ENCODE results near the gene NAV2. TPM values are rescaled to one million over a fixed set of nuclear protein-coding genes. Genes with fewer than 3 reads are reported as not detected.

The NAV2 gene
- total and polyA plus RNA-seq, 11 donors = 7.6 to 46.5 (median 20.2) TPM

- H3K27ac ChIP-seq = no peak overlapping the region
Observed at GRCh38 chr11:19961225-19961624, 248.6 kb downstream of the NAV2 start.

GRCh38 chr11:19962053-19962800 is 249.6 kb downstream of the NAV2 start:
- DNase-seq (no peak), ATAC-seq (no peak)
- peaks cover 0 to 8% (median 0%) of the 10 kb centered on the region in 9 donors for H3K36me3 ChIP-seq
- no peak overlapping the region for H3K4me3 ChIP-seq
- TF ChIP-seq POLR2A (IDR thresholded peaks at IDR 0.05) (no peak), CTCF (IDR thresholded peaks at IDR 0.05) (no peak)
- H3K27ac ChIP-seq = no peak overlapping the region
- intact Hi-C loops (cut with DNase I) = no loop called here
- no peaks in the 10 kb centered on the region for H3K27me3 ChIP-seq
- H3K9me3 ChIP-seq = no peaks in the 10 kb centered on the region
- peaks cover 0 to 16% (median 8%) of the 10 kb centered on the region in 12 donors for H3K4me1 ChIP-seq
- 94 to 99% (median 97%) methylated on average over 4 of the region's 4 CpGs for WGBS, 4 donors

More at GRCh38 chr11:19961225-19961624, 248.6 kb downstream of the NAV2 start:
- Histone ChIP-seq H3K4me3 (no peak overlapping the region), H3K9me3 (no peaks in the 10 kb centered on the region), H3K27me3 (no peaks in the 10 kb centered on the region), H3K36me3 (peaks cover 0 to 8% (median 0%) of the 10 kb centered on the region in 9 donors), H3K4me1 (peaks cover 0 to 26% (median 12%) of the 10 kb centered on the region in 12 donors)
- no peak for DNase-seq
- no peak for TF ChIP-seq CTCF (IDR thresholded peaks at IDR 0.05)
- TF ChIP-seq POLR2A (IDR thresholded peaks at IDR 0.05) = no peak
- intact Hi-C loops (cut with DNase I) = no loop called here
- no peak for ATAC-seq
- WGBS, 4 donors = 57 to 70% (median 61%) methylated on average over 4 of the region's 4 CpGs

DNA sequence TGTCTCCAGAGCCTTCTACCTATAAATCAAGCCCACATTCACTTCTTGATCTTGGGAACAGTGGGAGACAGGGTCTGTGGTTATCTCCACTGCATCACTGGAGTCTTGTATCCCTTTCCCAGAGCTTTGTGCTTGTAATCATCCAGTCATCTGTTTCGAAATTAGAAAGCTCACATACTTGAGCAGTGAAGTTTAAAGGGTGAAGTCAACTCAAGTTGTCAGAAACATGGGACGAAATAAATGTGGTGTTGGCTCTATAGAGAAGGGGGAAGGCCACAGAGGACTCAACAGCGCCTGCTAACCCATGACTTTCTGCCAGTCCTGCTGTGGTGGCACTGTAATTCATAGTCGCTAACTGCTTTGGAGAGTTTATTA is 250.2 kb downstream of the NAV2 start:
- no peaks in the 10 kb centered on the region for H3K27me3 ChIP-seq
- no peaks in the 10 kb centered on the region for H3K9me3 ChIP-seq
- peaks cover 0 to 8% (median 0%) of the 10 kb centered on the region in 9 donors for H3K36me3 ChIP-seq
- peaks cover 0 to 10% (median 3%) of the 10 kb centered on the region in 12 donors for H3K4me1 ChIP-seq
- 86 to 93% (median 89%) methylated on average over 4 of the region's 4 CpGs for WGBS, 4 donors
- intact Hi-C loops (cut with DNase I) = no loop called here
- TF ChIP-seq CTCF (IDR thresholded peaks at IDR 0.05) = no peak
- no peak for TF ChIP-seq POLR2A (IDR thresholded peaks at IDR 0.05)
- H3K4me3 ChIP-seq = no peak overlapping the region
- ATAC-seq (no peak), DNase-seq (no peak)
- no peak overlapping the region for H3K27ac ChIP-seq

DNA sequence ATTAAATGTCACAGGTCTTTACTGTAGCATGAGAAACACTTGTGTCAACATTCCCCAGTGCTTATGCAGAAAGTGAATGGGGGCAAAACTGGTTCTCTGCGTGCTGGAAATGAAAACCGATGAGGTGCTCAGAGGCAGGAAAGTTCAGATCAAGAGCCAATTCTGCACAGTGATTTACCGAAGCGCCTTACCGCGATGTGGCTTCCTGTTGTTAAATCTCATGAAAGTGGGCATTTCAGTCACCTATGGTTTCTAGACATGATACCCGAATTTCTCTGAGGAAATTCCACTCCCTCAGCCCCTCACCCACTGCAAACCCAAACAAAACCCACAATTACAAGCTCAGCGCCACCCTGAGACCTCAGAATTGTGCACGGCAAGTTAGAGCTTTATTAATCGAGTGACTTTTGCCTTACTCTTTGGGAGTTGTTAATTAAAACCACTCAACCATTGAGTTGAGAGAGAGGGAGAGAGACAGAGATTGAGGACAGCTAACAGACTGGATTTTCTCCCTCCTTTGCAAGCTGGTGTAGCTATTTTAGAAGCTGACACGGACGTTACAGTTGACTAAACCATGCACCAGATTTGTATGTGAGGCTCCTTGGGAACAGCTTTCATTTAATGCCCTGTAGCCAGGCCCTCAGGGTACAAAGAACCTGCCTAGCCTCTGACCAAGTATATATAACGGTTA is 251.2 kb downstream of the NAV2 start:
- intact Hi-C loops (cut with DNase I) = no loop called here
- H3K4me3 ChIP-seq = no peak overlapping the region
- no peak for DNase-seq
- peaks cover 0 to 8% (median 0%) of the 10 kb centered on the region in 9 donors for H3K36me3 ChIP-seq
- H3K4me1 ChIP-seq = peaks cover 0 to 6% (median 0%) of the 10 kb centered on the region in 12 donors
- WGBS, 4 donors = 84 to 89% (median 87%) methylated on average over 13 of the region's 13 CpGs
- H3K27me3 ChIP-seq = no peaks in the 10 kb centered on the region
- no peak for TF ChIP-seq POLR2A (IDR thresholded peaks at IDR 0.05)
- ATAC-seq = peak in 2 of 4 donors; percentile 29 to 39
- no peak overlapping the region for H3K27ac ChIP-seq
- no peaks in the 10 kb centered on the region for H3K9me3 ChIP-seq
